Measurements from ENCODE around the gene S100A5. TPM values are rescaled to one million over a fixed set of nuclear protein-coding genes. Genes with fewer than 3 reads are reported as not detected.

Gene S100A5
- total RNA-seq, 1 donor from 2014 or later: 0.39 TPM

DNA sequence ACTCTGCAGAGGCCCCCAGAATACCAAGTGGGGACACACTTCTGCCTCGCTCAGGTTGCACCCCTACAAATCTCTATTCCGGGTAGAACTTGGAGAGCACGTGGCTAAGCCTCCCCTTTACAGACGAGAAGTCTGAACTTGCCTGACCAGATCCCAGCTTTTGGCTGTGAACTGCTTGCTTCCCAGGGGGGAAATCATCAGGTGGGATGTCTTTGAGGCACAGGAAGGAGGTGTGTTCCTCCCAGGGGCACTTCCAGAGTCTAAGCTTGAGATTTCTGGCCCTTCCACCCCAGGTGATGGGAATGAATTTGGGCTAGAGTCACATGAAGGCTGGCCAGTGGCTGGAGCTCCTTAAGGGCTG, 9.6 kb upstream of the S100A5 start:
- no peaks in the 10 kb centered on the region for H4K20me1 ChIP-seq (ENCODE audit: insufficient read depth, low read length)
- no peaks in the 10 kb centered on the region for H3K9me3 ChIP-seq (ENCODE audit: insufficient read depth, low read depth, low read length)
- H3K4me3 ChIP-seq (ENCODE audit: insufficient read depth, low read depth, low read length): no peak overlapping the region
- H3K4me1 ChIP-seq (ENCODE audit: insufficient read depth, low read length): peaks cover 26% of the 10 kb centered on the region
- H3K36me3 ChIP-seq (ENCODE audit: insufficient read depth, low read length): no peaks in the 10 kb centered on the region
- Mint-ChIP-seq H3K27ac (ENCODE audit: unreplicated experiment) (peak overlapping the region; percentile 79), H3K4me1 (ENCODE audit: low read depth, unreplicated experiment) (peaks cover 55% of the 10 kb centered on the region), H3K36me3 (ENCODE audit: low read depth, unreplicated experiment) (no peaks in the 10 kb centered on the region), H3K27me3 (ENCODE audit: low read depth, unreplicated experiment) (no peaks in the 10 kb centered on the region), H3K9me3 (ENCODE audit: unreplicated experiment) (no peaks in the 10 kb centered on the region), H3K4me3 (ENCODE audit: unreplicated experiment) (peak overlapping the region; percentile 41)
- H3K27me3 ChIP-seq (ENCODE audit: insufficient read depth, low read length): no peaks in the 10 kb centered on the region
- no peak for TF ChIP-seq EZH2 (IDR thresholded peaks at IDR 0.05; ENCODE audit: insufficient read depth, low read length)
- no peak overlapping the region for H3K4me2 ChIP-seq (ENCODE audit: low read length)
- H3K9ac ChIP-seq (ENCODE audit: low read length): no peak overlapping the region
- DNase-seq (ENCODE audit: low read depth) (no peak), FAIRE-seq (no peak)
- H2AFZ ChIP-seq (ENCODE audit: low read depth, low read length): no peak overlapping the region
- no peaks in the 10 kb centered on the region for H3K79me2 ChIP-seq (ENCODE audit: insufficient read depth, low read length)
- H3K27ac ChIP-seq (ENCODE audit: low read depth, low read length): no peak overlapping the region

DNA sequence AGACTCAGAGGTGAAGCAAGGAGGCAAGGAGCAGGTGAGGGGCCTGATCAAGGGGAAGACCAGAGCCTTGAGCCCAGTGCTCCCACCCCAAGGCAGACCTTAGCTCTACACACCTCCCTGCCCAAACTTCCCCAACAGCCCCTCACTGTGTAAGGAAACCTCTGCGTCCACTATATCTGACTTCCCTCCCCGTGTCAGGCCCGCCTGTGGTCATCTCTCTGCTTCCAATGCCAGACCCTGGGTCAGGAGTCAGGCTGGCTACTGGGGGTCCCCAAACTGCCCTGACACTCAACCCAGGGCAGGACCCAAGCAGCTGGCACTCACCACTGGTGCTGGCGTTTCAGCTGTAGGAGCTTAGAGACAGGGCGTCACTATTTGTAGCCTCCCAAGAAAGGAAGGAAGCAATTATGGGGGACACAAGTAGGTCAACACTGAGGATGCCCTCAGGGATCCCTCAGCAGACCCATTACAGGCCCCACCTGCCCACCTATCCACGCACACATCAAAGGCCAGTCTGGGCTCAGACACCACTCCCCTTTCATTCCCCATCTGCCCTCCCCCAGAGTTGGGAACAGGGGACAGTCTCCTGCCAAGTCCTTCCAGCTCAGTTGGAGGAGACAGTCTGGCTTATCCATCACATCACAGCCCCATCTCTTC, 9.1 kb upstream of the S100A5 start:
- peak overlapping the region; percentile 41 for H3K4me3 Mint-ChIP-seq (ENCODE audit: unreplicated experiment)
- Histone ChIP-seq H3K9me3 (ENCODE audit: insufficient read depth, low read depth, low read length) (no peaks in the 10 kb centered on the region), H3K36me3 (ENCODE audit: insufficient read depth, low read length) (no peaks in the 10 kb centered on the region), H3K27ac (ENCODE audit: low read depth, low read length) (peak overlapping the region; percentile 45), H2AFZ (ENCODE audit: low read depth, low read length) (no peak overlapping the region), H3K9ac (ENCODE audit: low read length) (peak overlapping the region; percentile 44), H3K4me2 (ENCODE audit: low read length) (peak overlapping the region; percentile 62), H3K27me3 (ENCODE audit: insufficient read depth, low read length) (no peaks in the 10 kb centered on the region), H3K79me2 (ENCODE audit: insufficient read depth, low read length) (no peaks in the 10 kb centered on the region), H3K4me1 (ENCODE audit: insufficient read depth, low read length) (peaks cover 32% of the 10 kb centered on the region), H3K4me3 (ENCODE audit: insufficient read depth, low read depth, low read length) (no peak overlapping the region), H4K20me1 (ENCODE audit: insufficient read depth, low read length) (no peaks in the 10 kb centered on the region)
- no peaks in the 10 kb centered on the region for H3K27me3 Mint-ChIP-seq (ENCODE audit: low read depth, unreplicated experiment)
- DNase-seq (ENCODE audit: low read depth) (no peak), FAIRE-seq (no peak)
- no peaks in the 10 kb centered on the region for H3K36me3 Mint-ChIP-seq (ENCODE audit: low read depth, unreplicated experiment)
- no peak for TF ChIP-seq EZH2 (IDR thresholded peaks at IDR 0.05; ENCODE audit: insufficient read depth, low read length)
- TF ChIP-seq, protein P1, sequence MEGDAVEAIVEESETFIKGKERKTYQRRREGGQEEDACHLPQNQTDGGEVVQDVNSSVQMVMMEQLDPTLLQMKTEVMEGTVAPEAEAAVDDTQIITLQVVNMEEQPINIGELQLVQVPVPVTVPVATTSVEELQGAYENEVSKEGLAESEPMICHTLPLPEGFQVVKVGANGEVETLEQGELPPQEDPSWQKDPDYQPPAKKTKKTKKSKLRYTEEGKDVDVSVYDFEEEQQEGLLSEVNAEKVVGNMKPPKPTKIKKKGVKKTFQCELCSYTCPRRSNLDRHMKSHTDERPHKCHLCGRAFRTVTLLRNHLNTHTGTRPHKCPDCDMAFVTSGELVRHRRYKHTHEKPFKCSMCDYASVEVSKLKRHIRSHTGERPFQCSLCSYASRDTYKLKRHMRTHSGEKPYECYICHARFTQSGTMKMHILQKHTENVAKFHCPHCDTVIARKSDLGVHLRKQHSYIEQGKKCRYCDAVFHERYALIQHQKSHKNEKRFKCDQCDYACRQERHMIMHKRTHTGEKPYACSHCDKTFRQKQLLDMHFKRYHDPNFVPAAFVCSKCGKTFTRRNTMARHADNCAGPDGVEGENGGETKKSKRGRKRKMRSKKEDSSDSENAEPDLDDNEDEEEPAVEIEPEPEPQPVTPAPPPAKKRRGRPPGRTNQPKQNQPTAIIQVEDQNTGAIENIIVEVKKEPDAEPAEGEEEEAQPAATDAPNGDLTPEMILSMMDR (IDR thresholded peaks at IDR 0.05; ENCODE audit: insufficient read depth, low read depth, low read length): no peak
- peak overlapping the region; percentile 88 for H3K27ac Mint-ChIP-seq (ENCODE audit: unreplicated experiment)
- no peaks in the 10 kb centered on the region for H3K9me3 Mint-ChIP-seq (ENCODE audit: unreplicated experiment)
- H3K4me1 Mint-ChIP-seq (ENCODE audit: low read depth, unreplicated experiment): peaks cover 60% of the 10 kb centered on the region

DNA sequence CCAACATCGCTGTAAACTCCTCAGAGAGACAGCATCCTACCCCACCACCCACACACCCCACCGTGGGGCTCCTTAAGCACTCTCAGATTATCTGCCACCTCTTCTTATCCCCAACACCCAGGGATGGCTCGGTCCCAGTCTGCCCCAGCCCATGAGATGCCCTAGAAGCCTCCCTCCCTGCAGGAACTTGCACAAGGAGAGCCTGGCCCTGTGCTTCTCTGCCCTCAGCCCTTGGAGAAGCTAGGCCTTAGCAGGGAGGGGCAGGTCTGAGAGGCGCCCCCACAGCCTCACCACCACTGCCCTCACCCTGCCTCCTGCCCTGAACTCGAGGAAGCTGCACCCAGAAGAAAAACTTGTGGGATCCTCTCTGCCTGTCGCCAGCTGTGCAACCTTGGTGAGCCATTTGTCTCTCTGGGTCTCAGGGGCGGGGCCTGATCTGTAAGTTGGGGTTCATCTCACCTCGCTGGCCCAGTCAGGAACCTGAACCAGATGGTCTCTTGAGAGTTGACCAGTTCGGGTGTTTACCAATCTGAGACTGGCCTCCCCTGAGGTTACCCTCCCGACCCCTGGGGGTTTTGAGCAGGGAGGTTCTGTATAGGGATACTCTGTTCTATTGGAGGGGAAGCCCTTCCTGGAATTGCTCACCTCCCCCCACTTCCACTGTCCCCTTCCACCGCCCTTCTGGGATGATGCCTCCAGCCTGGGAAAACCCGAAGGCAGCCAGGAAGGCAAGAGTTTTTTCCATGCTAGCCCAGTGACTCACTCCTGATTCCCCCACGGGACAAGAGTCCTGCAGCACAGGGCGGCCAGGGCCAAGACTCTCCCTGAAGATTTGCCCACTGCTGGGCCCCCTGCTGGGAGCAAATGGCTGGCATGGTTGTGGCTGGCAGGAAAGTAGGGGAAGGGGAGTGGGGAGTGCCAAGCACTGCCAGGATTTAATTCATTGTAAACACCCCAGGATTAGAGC, 8.3 kb upstream of the S100A5 start, which contains the start of gene S100A3:
Gene S100A3, minus strand, starts transcription at position 537 of the 967 bp plus-strand sequence. CDS start 773 bp downstream, outside the sequence.
- peaks cover 69% of the 10 kb centered on the region for H3K4me1 Mint-ChIP-seq (ENCODE audit: low read depth, unreplicated experiment)

More for the DNA sequence above, 8.3 kb upstream of the S100A5 start, which contains the start of gene S100A3:
- no peak within 1 kb of the TSS for H3K4me3 ChIP-seq (ENCODE audit: insufficient read depth, low read depth, low read length)
- H3K4me1 ChIP-seq (ENCODE audit: insufficient read depth, low read length): peaks cover 39% of the 10 kb centered on the region
- no peaks in the 10 kb centered on the region for H4K20me1 ChIP-seq (ENCODE audit: insufficient read depth, low read length)
- H3K9me3 Mint-ChIP-seq (ENCODE audit: unreplicated experiment): no peaks in the 10 kb centered on the region
- DNase-seq (ENCODE audit: low read depth) (peak; percentile 84), FAIRE-seq (peak; percentile 49)
- H3K27me3 Mint-ChIP-seq (ENCODE audit: low read depth, unreplicated experiment): no peaks in the 10 kb centered on the region
- H2AFZ ChIP-seq (ENCODE audit: low read depth, low read length): peak within 1 kb of the TSS; percentile 62
- H3K79me2 ChIP-seq (ENCODE audit: insufficient read depth, low read length): no peaks in the 10 kb centered on the region
- H3K36me3 Mint-ChIP-seq (ENCODE audit: low read depth, unreplicated experiment): no peaks in the 10 kb centered on the region
- peak within 1 kb of the TSS; percentile 66 for H3K27ac ChIP-seq (ENCODE audit: low read depth, low read length)
- peak within 1 kb of the TSS; percentile 88 for H3K27ac Mint-ChIP-seq (ENCODE audit: unreplicated experiment)
- H3K27me3 ChIP-seq (ENCODE audit: insufficient read depth, low read length): no peaks in the 10 kb centered on the region
- H3K4me2 ChIP-seq (ENCODE audit: low read length): peak within 1 kb of the TSS; percentile 62
- no peaks in the 10 kb centered on the region for H3K36me3 ChIP-seq (ENCODE audit: insufficient read depth, low read length)
- no peaks in the 10 kb centered on the region for H3K9me3 ChIP-seq (ENCODE audit: insufficient read depth, low read depth, low read length)
- TF ChIP-seq EZH2 (IDR thresholded peaks at IDR 0.05; ENCODE audit: insufficient read depth, low read length): no peak
- TF ChIP-seq, protein P1 (IDR thresholded peaks at IDR 0.05; ENCODE audit: insufficient read depth, low read depth, low read length): no peak
- peak within 1 kb of the TSS; percentile 69 for H3K9ac ChIP-seq (ENCODE audit: low read length)
- H3K4me3 Mint-ChIP-seq (ENCODE audit: unreplicated experiment): peak within 1 kb of the TSS; percentile 70
